Measurements from ENCODE around the gene IL1F10. TPM values are rescaled to one million over a fixed set of nuclear protein-coding genes. Genes with fewer than 3 reads are reported as not detected.

IL1F10 gene, protein sequence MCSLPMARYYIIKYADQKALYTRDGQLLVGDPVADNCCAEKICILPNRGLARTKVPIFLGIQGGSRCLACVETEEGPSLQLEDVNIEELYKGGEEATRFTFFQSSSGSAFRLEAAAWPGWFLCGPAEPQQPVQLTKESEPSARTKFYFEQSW
- total RNA-seq, result not detected

DNA sequence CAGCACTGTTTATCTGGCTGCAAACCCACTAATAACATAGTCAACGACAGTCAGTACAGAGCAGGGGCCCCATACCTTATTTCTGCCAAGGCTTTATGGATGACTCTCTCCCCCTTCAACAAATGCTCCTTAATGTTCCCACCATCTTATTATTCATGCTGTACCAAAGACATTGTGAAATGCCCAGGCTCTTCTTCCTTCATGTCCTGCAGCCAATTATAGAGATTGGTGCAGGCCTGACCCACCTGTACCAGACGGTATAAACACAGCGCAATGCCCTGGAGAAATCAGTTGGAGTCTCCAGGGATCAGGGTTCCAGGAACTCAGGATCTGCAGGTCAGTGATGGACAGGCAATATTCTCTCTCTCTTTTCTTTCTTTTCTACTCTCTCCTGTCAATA, at the start of gene IL1F10:
IL1F10 (plus strand) TSS at position 290 of the 400 bp plus-strand sequence. CDS start 4,769 bp downstream, outside the sequence.
- ATAC-seq, result no peak

DNA sequence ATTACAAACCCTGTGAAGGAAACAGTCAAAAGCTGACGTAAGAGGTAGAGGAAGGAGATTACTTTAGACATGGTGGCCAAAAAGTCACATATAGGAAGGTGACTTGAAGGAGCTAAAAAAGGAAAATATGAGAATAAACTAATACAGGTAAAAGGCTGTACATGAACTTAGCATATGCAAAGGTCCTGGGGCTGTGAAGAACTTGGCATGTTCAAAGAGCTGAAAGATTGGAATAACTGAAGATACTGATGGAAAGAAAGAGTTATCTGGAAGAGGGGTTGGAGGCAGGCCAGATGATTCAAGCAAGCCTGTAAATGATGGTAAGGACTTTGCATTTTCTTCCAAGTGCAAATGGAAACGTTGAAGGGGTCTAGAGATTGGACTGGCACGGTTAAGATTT, 49.3 kb upstream of the IL1F10 start:
- ATAC-seq, result no peak

DNA sequence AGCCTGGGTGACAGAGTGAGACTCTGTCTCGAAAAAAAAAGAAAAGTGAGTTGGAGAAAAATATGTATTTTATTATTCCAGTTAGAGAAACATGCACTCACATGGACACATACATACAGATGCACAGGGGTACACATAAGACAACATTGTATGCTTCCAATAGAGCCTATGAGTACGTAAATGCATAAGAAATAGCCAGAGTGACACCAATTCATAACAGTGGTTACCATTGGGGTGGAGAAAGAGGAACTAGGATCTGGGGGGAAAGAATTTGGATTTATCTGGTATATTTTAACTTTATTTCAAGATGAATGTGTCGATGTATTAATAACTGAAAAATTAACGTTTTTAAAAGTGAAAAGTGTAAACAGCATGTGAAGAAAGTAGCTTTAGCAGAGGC, 46.5 kb upstream of the IL1F10 start:
- ATAC-seq, result no peak

DNA sequence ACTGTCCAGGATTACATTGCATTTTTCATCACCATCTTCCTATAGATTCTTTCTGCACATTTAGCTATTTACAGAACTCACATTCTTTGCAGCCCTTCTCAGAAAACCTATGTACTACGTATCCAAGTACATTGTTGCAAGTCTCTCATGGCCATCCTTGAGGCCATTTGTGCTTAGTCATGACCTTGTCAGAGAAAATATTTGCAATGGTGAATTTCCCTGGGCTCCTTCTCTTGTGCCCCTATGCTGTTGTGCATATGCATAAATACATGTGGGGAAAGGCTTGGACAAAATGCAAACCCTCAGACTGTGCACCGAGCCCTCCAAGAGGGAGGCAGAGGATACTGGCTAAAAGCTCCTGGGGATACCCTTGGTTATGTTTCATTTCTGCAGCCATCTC, 43.0 kb upstream of the IL1F10 start:
- no peak for ATAC-seq

DNA sequence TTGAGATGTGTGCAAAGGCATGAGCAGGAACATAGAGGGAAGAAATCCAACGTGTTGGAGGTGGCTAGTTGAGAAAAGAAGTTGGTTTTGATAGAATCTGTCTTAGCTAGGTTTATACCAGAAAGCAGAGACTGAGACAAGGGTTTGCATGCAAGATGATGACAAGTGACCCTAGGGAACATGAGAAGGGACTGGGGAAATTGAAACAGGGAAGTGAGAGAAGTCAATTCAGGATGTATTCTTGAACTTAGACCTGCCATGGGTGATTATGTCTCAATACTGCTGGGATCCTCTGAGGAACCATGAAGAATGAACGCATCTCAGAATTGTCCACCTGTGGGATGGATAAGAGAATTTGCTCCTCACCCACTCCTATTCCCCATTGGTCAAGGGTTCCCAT, 42.0 kb upstream of the IL1F10 start:
- ATAC-seq, result no peak

DNA sequence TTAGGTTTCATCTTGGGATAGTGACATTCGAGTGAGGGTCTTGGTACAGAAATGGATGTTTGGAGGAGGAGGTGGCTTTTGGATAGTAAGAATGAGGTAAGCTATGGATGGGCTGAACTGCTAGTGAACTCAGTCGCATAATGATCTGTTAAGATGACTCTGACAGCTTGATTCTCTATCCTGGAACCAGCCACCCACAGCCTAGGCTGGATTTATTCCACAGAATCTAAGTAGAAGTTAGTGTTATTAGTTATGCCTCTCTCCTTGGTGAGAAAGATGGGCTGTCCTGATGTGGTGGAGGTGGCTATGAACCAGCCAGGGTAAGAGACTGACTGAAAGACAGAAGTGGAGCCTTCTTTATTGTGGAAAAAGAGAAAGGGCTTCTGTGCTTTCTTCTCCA, 40.1 kb upstream of the IL1F10 start:
- ATAC-seq, result no peak

DNA sequence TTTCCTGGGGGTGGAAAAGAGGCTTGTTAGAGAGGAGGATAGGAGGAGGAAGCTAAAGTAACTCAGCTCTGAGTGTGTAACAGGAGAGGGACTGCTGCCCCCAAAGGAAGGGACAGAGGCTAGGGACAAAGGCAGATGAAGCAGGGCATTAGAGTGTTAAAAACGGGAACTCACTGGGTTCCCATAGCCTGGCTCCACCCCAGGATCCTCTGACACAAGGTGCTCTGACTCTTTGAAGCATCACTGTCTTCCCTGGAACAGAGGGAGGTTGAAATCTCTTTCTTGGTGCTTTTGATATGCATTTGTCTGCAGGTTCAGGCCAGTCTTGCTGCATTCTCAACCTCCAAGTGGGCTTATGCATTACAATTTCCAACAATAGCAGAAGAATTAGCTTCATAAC, 39.7 kb upstream of the IL1F10 start:
- ATAC-seq, result no peak

DNA sequence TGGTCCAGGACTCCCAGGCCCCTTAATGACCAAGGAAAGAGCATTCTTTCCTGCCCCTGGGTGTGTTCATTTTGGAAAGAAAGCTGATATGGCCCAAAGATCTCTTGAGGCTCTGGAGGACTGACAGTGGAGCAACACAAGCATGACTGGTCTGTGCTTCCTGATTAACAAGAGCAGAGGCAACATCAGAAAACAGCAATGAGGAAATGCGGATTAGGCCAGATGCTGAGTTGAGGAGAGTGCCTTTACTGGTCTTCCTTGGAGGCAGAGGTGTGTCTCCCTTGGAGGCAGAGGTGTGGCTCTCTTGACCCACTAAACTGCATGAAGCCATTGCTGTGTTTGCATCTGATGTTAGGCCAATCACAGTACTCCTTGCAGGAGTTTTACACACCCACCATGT, 35.0 kb upstream of the IL1F10 start:
- ATAC-seq, result peak; percentile 87

DNA sequence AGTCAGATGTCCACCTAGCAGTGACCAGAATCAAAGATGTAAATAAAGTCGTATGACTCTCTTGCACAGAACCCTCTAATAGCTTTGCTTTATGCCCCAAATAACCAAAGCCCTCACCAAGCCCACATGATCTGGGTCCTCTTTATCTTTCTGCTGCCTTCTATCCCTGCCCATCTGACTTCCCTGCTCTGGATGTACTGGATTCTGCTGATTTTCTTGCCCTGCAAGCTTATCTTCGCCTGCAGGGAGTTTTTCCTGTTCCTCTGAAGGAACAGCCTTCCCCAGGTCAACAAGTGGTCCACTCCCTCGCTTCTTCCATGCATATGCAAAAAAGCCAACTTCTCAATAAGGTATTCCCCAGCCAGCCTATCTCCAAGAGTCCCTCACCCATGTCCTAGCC, 33.8 kb upstream of the IL1F10 start:
- no peak for ATAC-seq

DNA sequence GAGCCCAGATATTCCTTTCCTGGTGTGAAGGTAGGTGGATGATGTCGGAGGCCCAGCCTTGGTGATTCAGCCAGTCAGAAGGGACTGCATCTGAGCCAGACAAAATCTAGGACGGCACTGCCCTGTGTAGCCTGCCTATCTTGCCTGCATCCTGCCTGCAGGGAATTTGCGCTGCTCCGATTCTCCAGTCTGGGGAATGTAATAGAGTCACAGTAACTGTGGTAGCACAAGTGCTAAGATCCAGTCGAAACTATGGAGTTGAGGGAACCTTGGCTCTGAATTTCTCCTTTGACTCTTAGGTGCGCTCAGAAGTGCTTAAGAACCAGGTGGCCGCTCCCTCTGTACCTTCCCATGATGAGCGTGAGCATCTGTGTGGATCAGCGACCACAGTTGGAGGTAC, 31.0 kb upstream of the IL1F10 start:
- peak; percentile 45 for ATAC-seq

DNA sequence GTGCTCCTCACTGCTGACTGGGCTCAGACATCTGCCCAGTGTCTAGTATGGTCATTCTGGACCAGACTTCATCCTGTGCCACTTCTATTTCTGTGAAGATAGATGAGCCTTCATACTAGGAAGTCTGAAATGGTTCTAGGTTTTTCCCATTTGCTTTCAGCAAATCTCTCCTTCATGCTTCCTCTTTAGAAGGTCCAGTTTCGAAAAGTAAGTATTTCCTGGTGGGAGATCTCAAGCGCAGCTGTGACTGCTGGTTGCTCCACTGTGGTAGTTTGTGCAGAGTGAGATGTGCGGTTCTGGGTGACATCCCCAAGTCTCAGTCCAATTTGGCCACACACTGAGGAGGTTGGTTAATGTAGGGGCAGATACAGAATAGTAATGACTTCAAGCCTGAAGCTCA, 29.5 kb upstream of the IL1F10 start:
- no peak for ATAC-seq

DNA sequence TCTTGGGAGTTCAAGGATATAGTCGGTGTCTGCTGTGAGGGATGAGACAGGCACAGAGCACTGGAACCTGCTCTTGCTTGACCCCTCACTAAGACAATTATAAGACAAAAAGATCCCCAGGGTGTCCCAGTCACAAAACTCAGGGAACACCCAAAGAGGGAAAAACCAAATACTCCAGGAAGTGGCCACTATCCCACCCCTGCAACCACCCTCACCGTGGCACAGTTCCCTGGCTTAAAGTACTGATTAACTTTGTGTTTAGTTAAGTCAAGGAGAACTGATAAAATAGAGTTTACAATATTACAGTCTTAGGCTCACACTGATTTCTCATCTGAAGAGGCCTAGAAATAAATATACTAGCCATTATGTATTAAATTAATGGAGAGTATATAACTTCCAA, 28.6 kb upstream of the IL1F10 start:
- no peak for ATAC-seq

DNA sequence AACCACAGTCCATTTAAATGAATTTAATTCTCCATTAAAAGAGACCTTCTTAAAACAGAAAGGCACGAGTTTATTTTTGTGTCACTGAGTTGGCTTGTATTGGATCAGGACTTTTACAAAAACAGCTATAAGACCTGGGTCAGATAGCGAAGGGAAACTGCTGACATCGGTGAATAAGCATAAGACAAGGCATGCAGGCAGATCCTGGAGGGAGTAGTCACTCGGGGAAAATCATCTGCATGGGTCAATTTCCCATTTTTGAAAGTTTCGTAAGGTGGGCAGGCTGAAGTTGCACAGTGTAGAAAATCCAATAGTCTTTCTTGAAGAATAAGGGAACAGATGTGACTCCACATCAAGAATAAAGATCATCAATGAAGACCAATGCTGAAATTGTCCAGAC, 28.1 kb upstream of the IL1F10 start:
- ATAC-seq, result no peak

DNA sequence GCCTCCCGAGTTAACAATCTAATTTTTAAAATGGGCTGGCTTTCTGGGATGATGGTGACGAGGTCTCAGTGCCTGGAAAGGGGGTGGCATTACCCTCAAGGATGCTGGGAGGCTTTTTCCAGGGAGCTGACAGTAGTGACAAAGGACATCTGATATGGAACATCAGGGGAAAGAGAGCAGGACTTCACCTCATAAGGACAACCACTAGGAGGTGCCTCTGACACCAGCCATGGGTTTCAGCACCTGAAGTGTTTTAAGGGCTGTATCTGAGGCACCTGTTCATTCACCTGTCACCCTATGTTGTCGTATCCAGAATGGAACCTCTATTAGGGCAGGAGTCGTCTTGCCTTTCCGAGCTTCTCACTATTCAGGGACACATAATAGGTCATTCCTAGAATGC, 25.9 kb upstream of the IL1F10 start:
- peak; percentile 78 for ATAC-seq

DNA sequence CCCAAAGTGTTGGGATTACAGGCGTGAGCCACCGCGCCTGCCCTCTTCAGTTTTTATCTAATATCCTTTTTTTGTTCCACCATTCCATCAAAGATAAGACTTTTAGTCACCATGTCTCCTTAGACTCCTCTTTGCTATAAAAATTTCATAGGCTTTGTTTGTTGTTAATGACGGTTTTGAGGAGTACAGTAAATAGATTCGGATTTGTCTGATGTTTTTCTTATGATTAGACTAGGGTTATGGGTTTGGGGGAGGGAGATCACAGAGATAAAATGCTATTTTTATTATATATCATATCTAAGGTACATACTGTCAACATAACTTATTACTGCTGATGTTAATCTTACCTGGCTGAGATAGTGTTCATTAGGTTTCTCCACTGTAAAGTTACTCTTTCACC, 21.3 kb upstream of the IL1F10 start:
- ATAC-seq, result no peak

DNA sequence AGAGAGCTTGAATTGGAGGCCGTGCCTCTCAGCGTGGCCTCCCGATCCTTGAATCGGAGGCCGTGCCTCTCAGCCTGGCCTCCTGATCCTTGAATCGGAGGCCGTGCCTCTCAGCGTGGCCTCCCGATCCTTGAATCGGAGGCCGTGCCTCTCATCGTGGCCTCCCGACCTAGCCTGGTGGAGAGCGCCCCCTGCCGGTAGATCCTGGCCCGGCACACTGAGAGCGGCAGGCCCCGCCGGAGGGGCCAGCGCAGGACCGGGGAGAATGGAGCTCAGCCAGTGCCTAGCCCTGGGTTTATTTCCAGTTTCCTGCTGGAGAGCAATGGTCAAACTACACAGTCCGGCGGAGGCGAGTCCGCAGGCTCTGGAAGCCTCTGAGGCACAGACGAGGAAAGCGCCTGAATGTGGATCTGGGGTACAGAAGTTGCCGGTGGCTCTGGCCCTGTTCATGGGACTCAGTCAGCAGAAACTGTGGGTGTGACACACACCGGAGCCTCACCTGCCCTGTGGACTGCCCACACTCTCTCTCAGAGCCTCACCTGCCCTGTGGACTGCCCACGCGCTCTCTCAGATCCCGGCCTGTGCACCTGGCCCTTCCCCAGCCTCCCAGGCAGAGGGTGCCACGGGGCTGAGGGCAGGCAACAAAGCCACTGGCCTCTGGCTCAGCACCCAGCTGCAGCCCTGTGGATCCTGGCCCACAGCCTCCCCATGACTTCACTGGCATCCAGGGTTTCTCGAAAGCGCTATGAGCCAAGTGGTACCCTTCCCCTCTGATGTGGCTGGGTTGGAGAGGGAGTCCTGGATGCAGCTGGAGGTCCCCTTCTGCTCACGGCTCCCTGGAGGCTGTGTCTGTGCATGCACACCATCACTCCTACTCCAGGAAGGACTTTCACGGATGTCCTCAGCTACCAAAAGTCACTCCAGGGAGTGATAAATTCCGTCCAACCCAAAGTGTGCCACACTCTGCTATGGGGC, 16.6 kb upstream of the IL1F10 start:
- peak; percentile 23 for ATAC-seq

DNA sequence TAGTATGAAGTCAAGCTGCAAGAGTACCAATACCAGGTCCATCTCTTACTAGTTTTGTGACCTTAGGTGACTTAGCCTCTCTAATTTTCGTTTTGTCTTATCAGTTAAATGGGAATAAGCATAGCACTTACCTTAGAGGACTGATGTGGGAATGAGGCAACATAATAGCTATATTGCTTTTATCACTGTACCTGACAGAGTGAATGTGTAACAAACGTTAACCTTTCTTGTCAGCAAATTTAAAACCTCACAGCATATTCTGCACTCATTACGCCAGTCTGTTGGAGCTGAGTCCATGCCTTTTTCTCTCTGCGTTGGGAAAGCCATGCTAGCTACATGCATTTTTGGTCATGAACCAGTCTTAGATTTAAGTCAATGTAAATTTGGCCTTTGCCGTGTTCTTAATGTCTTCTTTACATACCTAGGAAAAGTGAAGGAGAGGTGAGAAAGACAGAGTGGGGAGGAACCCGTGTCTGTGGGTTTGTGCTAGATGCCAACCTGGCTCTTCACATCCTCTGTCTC, 15.3 kb upstream of the IL1F10 start, which contains the start of gene IL36B:
IL36B (minus strand) TSS at position 472 of the 522 bp plus-strand sequence.
- no peak for ATAC-seq

DNA sequence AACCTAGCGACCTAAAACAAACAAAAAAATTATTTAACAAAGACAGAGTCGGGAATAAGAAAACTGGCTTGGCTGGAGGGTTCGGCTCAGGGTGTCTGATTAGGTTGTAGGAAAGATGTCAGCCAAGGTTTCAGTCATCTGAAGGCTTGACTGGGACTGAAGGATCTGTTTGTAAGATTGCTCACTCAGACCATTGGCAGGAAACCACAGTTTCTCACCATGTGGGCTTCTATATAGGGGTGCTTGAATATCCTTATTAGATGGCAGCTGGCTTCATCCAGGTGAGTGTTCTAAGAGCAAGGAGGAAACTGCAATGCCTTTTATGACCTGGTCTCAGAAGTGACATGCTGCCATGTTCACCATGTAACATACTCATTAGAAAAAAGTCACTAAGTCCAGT, 14.1 kb upstream of the IL1F10 start:
- ATAC-seq, result no peak

DNA sequence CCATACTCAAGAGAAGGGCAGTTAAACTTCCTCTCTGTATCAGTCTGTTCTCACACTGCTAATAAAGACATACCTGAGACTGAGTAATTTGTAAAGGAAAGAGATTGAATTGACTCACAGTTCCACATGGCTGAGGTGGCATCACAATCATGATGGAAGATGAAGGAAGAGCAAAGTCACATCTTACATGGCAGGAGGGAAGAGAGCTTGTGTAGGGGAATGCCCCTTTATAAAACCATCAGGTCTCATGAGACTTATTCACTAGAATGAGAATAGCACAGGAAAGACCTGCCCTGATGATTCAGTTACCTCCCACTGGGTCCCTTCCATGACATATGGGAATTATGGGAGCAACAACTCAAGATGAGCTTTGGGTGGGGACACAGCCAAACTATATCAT, 13.7 kb upstream of the IL1F10 start:
- ATAC-seq, result peak; percentile 59

DNA sequence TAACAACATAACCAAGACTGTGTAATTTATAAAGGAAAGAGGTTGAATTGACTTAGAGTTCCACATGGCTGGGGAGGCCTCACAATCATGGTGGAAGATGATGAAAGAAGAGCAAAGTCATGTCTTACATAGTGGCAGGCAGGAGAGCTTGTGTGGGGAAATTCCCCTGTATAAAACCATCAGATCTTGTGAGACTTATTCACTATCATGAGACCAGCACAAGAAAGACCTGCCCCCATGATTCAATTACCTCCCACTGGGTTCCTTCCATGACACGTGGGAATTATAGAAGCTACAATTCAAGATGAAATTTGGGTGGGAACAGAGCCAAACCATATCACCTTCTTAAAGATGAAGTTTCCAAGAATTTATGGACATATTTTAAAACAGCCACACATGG, 11.2 kb upstream of the IL1F10 start:
- no peak for ATAC-seq

DNA sequence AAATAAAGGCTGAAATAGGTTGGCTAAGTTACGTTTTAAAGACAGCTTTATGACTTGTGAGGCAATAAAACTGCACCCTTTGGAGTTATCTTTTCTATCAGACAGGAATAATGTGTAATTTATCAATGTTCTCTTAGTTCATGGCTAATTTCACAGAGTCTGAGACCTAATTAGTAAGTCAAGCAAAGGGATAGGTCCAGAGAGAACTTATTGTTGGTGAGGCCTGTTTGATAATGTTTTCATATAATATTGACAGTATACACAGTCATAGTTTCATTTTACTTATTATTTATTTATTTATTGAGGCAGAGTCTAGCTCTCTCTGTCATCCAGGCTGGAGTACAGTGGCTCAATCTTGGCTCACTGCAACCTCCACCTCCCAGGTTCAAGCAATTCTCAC, 10.7 kb upstream of the IL1F10 start:
- no peak for ATAC-seq

DNA sequence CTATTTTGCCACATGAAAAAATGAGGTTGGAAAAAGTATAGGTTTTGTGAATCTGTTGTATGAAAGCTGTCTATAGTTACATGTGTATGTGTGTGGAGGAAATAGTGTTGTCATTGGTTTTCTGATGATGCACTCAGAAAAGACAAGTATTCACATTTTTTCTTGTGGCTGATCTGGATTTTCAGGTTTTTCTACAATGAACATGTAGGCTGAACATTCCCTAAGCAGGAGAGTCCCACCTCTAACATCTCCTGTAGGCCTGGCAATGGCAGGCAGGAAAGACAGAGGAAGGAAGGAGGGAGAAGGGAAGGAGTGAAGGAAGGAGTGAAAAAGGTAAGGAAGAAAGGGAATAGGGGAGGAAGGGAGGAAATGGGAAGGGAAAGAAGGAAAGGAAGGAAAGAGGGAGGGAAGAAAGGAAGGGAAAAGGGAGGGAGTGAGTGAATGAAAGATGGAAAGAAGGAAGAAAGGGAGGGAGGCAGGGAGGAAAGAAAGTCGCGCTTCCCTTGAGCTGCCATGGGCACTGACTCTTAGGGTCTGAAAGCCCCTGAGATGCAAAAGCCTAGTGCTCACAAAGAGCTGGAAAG, 9.3 kb upstream of the IL1F10 start:
- ATAC-seq, result peak; percentile 66
